GM23248 (cell line): ENCODE measurements around the gene GABRR2. TPM values are rescaled to one million over a fixed set of nuclear protein-coding genes. Genes with fewer than 3 reads are reported as not detected.

Experiments used
- DNase-seq: peaks from one replicate; pipeline ENCODE4 v3.0.0-alpha.2; 2015
- H2AFZ ChIP-seq: fragments of 200-600 bp; sonication (generic); 2 replicates; pipeline ENCODE4 v1.6.1; 2016; ENCODE audit warnings: antibody characterized with exemption
- H3F3A ChIP-seq: fragments of 200-600 bp; sonication (generic); 2 replicates; pipeline ENCODE4 v1.6.1; 2016; ENCODE audit warnings: mild to moderate bottlenecking, antibody characterized with exemption, mixed run types; ENCODE audit not compliant: insufficient read depth
- H3K27ac ChIP-seq: fragments of 200-600 bp; sonication (generic); 2 replicates; pipeline ENCODE4 v1.5.1; 2016; ENCODE audit warnings: mild to moderate bottlenecking
- H3K27me3 ChIP-seq: fragments of 200-600 bp; sonication (generic); replicated peaks from 2 replicates; pipeline ENCODE4 v1.6.1; 2016; ENCODE audit warnings: mild to moderate bottlenecking; ENCODE audit not compliant: insufficient read depth
- H3K36me3 ChIP-seq: fragments of 200-600 bp; sonication (generic); 2 replicates; pipeline ENCODE4 v1.6.1; 2016; ENCODE audit warnings: low read depth, mild to moderate bottlenecking
- H3K4me1 ChIP-seq: fragments of 200-600 bp; sonication (generic); 2 replicates; pipeline ENCODE4 v1.6.1; 2016; ENCODE audit warnings: mild to moderate bottlenecking; ENCODE audit not compliant: insufficient read depth
- H3K4me2 ChIP-seq: fragments of 200-600 bp; sonication (generic); one replicate; pipeline ENCODE4 v1.6.1; 2016; ENCODE audit warnings: mild to moderate bottlenecking; ENCODE audit not compliant: unreplicated experiment
- H3K4me3 ChIP-seq: fragments of 200-600 bp; sonication (generic); 2 replicates; pipeline ENCODE4 v1.5.1; 2016; ENCODE audit warnings: mild to moderate bottlenecking
- H3K79me2 ChIP-seq: fragments of 200-600 bp; sonication (generic); 2 replicates; pipeline ENCODE4 v1.6.1; 2016; ENCODE audit warnings: mild to moderate bottlenecking; ENCODE audit not compliant: insufficient read depth
- H3K9ac ChIP-seq: fragments of 200-600 bp; sonication (generic); 2 replicates; pipeline ENCODE4 v1.6.1; 2016; ENCODE audit warnings: mild to moderate bottlenecking
- H3K9me2 ChIP-seq: fragments of 200-600 bp; sonication (generic); 2 replicates; pipeline ENCODE4 v1.6.1; 2016; ENCODE audit warnings: mixed run types, mild to moderate bottlenecking, moderate library complexity; ENCODE audit not compliant: insufficient read depth
- H3K9me3 ChIP-seq: fragments of 200-600 bp; sonication (generic); one replicate; pipeline ENCODE4 v1.6.1; 2017; ENCODE audit warnings: low read depth
- H4K20me1 ChIP-seq: fragments of 200-600 bp; sonication (generic); 2 replicates; pipeline ENCODE4 v1.6.0; 2016; ENCODE audit not compliant: insufficient read depth
- EZH2 ChIP-seq: fragments of 200-600 bp; sonication (generic); IDR thresholded peaks from 2 replicates; pipeline ENCODE4 v1.6.1; 2018; ENCODE audit warnings: antibody characterized with exemption, mild to moderate bottlenecking; ENCODE audit not compliant: insufficient read depth, poor library complexity, severe bottlenecking
- EZH2phosphoT487 ChIP-seq: fragments of 200-600 bp; sonication (generic); IDR thresholded peaks from 2 replicates; pipeline ENCODE4 v1.6.1; 2018; ENCODE audit warnings: antibody characterized with exemption, moderate library complexity, mild to moderate bottlenecking, low read depth; ENCODE audit not compliant: insufficient read depth
- WGBS, 2 experiments: methylation state at CpG; one replicate each; pipeline ENCODE4 v1.1.6; 2015 to 2017; ENCODE audit warnings: low lambda C conversion rate in 2 of 2, low coverage in 1 of 2; ENCODE audit errors: missing lambda C conversion rate in 2 of 2; 5-methylcytosine and 5-hydroxymethylcytosine counted together
- in situ Hi-C: fragments of 300-500 bp; cut with MboI; formaldehyde crosslinking; loops from 2 replicates; pipeline ENCODE4 v1.15.0; 2020
- polyA plus RNA-seq: library from polyadenylated mRNA; unstranded; fragments of >200 nt; fragmentation: Nextera tagmentation; extraction: Ambion mirVana; gene quantifications from 2 replicates; pipeline ENCODE4 v1.2.1, GENCODE V29; 2016
- total RNA-seq: library from RNA; depleted of rRNA; stranded (reverse); fragments of >200 nt; shearing (Covaris generic); gene quantifications from 2 replicates; pipeline ENCODE4 v1.2.3, GENCODE V29; 2014

GABRR2 gene
- total and polyA plus RNA-seq, 2 experiments from 2014 or later = not detected

DNA sequence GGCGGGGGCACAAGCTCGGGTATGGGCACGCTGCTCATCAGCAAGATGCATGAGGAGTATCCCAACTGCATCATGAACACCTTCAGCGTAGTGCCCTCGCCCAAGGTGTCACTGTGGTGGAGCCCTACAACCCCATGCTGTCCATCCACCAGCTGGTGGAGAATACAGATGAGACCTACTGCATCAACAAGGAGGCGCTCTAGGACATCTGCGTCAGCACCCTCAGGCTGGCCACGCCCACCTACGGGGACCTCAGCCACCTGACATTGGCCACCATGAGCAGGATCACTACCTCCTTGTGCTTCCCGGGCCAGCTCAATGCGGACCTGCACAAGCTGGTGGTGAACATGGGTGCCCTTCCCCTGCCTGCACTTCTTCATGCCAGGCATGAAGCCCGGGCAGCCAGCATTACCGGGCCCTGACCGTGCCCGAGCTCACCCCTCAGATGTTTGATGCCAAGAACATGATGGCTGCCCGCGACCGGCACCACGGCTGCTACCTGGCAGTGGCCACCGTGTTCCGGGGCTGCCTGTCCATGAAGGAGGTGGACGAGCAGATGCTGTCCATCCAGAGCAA lies 12.8 kb downstream of the GABRR2 start:
- Histone ChIP-seq H2AFZ (no peak overlapping the region), H3K27ac (no peak overlapping the region), H3K79me2 (no peaks in the 10 kb centered on the region), H3F3A (peaks cover 7% of the 10 kb centered on the region; the same call in 1 of the 2 replicates), H3K36me3 (no peaks in the 10 kb centered on the region), H3K4me1 (no peaks in the 10 kb centered on the region), H4K20me1 (no peaks in the 10 kb centered on the region), H3K4me3 (no peak overlapping the region), H3K9me2 (no peaks in the 10 kb centered on the region), H3K9me3 (no peaks in the 10 kb centered on the region), H3K9ac (no peak overlapping the region), H3K4me2 (no peak overlapping the region), H3K27me3 (peaks cover 11% of the 10 kb centered on the region)
- 86 to 89% methylated on average over 22 of the region's 22 CpGs for WGBS, 2 experiments
- TF ChIP-seq EZH2 (no peak), EZH2phosphoT487 (no peak)
- no peak for DNase-seq
- in situ Hi-C loops = no loop called here

DNA sequence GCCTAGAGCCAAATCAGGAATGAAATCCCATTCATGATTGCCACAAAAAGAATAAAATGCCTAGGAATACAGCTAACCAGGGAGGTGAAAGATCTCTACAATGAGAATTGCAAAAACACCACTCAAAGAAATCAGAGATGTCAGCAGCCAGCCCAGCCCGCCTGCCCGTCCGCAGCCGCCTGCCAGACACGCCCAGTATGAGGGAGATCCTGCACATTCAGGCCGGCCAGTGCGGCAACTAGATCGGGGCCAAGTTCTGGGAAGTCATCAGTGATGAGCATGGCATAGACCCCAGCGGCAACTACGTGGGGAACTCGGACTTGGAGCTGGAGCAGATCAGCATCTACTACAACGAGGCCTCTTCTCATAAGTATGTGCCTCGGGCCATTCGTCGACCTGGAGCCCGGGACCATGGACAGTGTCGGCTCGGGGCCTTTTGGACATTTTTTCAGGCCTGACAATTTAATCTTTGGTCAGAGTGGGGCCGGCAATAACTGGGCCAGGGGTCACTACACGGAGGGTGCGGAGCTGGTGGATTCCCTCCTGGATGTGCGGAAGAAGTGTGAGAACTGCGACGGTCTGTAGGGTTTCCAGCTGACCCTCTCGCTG lies 13.4 kb downstream of the GABRR2 start:
- no peaks in the 10 kb centered on the region for H3K9me3 ChIP-seq
- H3K4me3 ChIP-seq = no peak overlapping the region
- DNase-seq = no peak
- H3K9me2 ChIP-seq = no peaks in the 10 kb centered on the region
- in situ Hi-C loops = no loop called here
- no peak overlapping the region for H3K4me2 ChIP-seq
- 81 to 88% methylated on average over 25 of the region's 25 CpGs for WGBS, 2 experiments
- TF ChIP-seq EZH2 (no peak), EZH2phosphoT487 (no peak)
- no peaks in the 10 kb centered on the region for H3K4me1 ChIP-seq
- no peaks in the 10 kb centered on the region for H3K36me3 ChIP-seq
- no peak overlapping the region for H3K9ac ChIP-seq
- H3F3A ChIP-seq = peaks cover 7% of the 10 kb centered on the region; the same call in 1 of the 2 replicates
- no peaks in the 10 kb centered on the region for H3K79me2 ChIP-seq
- peaks cover 16% of the 10 kb centered on the region for H3K27me3 ChIP-seq
- H3K27ac ChIP-seq = no peak overlapping the region
- no peak overlapping the region for H2AFZ ChIP-seq
- H4K20me1 ChIP-seq = no peaks in the 10 kb centered on the region

DNA sequence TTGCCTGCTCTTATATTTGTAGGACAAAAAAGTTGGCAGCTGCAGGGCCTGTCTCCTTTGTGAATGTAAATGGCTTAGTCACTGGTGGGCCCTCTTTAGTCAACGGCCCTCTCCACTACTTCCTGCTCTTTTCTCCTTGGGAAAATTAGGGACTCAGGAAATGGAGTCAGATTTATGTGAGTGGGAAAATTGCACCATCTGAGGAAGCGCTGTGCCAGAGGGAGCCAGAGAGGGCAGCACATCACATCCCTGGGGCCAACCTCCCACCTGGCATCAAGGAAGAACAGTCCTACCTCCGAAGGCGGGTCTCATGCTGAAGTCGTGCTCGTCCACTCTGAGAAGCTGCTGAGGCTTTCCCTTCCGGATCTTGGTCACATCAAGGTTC lies 15.6 kb downstream of the GABRR2 start:
- Histone ChIP-seq H3K9ac (no peak overlapping the region), H3K4me2 (no peak overlapping the region), H3K27ac (no peak overlapping the region), H3K9me2 (no peaks in the 10 kb centered on the region), H3K36me3 (no peaks in the 10 kb centered on the region), H3K9me3 (no peaks in the 10 kb centered on the region), H2AFZ (no peak overlapping the region), H4K20me1 (no peaks in the 10 kb centered on the region), H3K27me3 (peaks cover 24% of the 10 kb centered on the region), H3K79me2 (no peaks in the 10 kb centered on the region), H3K4me1 (no peaks in the 10 kb centered on the region), H3K4me3 (no peak overlapping the region), H3F3A (peaks cover 7% of the 10 kb centered on the region; the same call in 1 of the 2 replicates)
- TF ChIP-seq EZH2 (no peak), EZH2phosphoT487 (no peak)
- peak; percentile 10 for DNase-seq
- in situ Hi-C loops = no loop called here
- WGBS, 2 experiments = 83 to 89% methylated on average over 7 of the region's 7 CpGs

DNA sequence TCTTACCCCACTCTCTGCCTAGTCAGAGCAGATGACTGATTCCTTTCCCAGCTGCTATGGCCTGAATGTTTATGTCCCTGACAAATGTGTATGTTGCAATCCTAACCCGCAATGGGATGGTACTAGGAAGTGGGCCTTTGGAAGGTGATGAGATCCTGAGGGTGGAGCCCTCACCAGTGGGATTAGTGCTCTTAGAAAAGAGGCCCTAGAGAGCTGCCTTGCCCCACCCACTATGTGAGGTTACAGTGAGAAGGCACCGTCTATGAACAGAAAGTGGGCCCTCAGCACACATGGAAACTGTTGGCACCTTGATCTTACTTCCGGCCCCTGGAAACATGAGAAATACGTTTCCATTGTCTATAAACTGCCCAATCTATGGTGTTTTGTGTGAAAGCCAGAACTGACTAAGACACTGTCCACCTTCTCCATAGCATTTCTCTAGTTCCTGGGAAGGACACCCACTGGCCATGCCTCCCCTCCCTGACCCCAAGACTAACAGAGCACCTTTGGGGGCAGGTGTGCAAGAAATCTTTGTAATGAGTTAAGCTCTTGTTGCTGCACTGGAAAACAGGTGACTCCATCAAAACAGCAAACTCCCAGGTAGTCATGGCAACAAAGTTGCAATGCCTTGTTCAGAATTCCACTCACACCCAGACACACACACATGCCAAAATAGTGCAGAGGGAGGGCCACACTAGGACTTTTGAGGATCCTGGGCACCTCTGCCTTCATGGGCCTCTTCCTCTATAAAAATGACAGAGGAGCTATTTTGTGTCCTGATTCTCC lies 16.2 kb downstream of the GABRR2 start:
- H3K4me2 ChIP-seq = no peak overlapping the region
- H3K9ac ChIP-seq = no peak overlapping the region
- TF ChIP-seq EZH2 (no peak), EZH2phosphoT487 (no peak)
- 69 to 79% methylated on average over 4 of the region's 4 CpGs for WGBS, 2 experiments
- H3F3A ChIP-seq = peaks cover 7% of the 10 kb centered on the region; the same call in 1 of the 2 replicates
- no peaks in the 10 kb centered on the region for H3K79me2 ChIP-seq
- H3K4me1 ChIP-seq = no peaks in the 10 kb centered on the region
- H2AFZ ChIP-seq = no peak overlapping the region
- H3K9me3 ChIP-seq = no peaks in the 10 kb centered on the region
- in situ Hi-C loops = no loop called here
- no peaks in the 10 kb centered on the region for H3K36me3 ChIP-seq
- no peaks in the 10 kb centered on the region for H4K20me1 ChIP-seq
- no peak overlapping the region for H3K27ac ChIP-seq
- DNase-seq = peak; percentile 27
- H3K9me2 ChIP-seq = no peaks in the 10 kb centered on the region
- H3K27me3 ChIP-seq = peaks cover 22% of the 10 kb centered on the region
- H3K4me3 ChIP-seq = no peak overlapping the region
